ENCODE results near the gene NCF2.

NCF2 gene

DNA sequence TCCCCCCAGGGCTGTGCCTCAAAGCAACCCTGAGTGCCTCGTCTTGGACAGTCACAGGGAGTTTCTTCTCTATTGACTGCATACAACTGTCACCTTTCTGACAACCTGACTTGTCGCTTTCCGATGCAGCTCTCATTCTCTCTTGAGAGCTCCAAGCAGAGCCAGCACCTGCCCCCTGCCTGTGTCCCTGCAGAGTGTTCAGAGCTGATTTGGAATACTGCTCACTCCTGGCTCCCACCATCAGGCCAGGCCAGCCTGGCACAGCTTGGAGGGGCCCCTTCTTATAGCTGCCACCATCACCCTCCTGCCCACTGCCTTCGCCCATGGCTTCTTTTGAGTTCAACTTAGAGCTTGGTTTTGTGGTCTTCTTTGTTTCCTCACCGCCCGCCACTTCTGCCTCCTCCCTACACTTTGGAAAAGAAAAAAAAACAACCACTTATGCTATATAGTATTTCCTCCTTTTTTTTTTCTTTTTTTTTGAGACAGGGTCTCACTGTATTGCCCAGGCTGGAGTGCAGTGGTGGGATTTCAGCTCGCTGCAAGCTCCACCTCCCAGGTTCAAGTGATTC lies 12.3 kb downstream of the NCF2 start:
- DNase-seq (ENCODE audit: low read depth, low spot score) = no peak
- POLR2A ChIA-PET = no interaction called here
- no peak for TF ChIP-seq CTCF (IDR thresholded peaks at IDR 0.05; ENCODE audit: insufficient read depth, low read length, missing control alignments)
- CTCF ChIA-PET = interaction anchor here (0.8 to 3.4 kb wide), 4 partner anchors 8 to 297 kb away, joined by 3 to 18 read pairs (median 3); no protein-coding TSS in a partner anchor
- H3K4me3 ChIP-seq (ENCODE audit: low read depth, low read length) = no peak overlapping the region

GRCh38 chr1:183576537-183576936 lies 13.7 kb downstream of the NCF2 start:
- H3K4me3 ChIP-seq (ENCODE audit: low read depth, low read length) = no peak overlapping the region
- POLR2A ChIA-PET = no interaction called here
- CTCF ChIA-PET = interaction anchor here (1.1 kb wide), 1 partner anchor 11 kb away, joined by 3 read pairs; no protein-coding TSS in a partner anchor
- DNase-seq (ENCODE audit: low read depth, low spot score) = no peak
- no peak for TF ChIP-seq CTCF (IDR thresholded peaks at IDR 0.05; ENCODE audit: insufficient read depth, low read length, missing control alignments)

DNA sequence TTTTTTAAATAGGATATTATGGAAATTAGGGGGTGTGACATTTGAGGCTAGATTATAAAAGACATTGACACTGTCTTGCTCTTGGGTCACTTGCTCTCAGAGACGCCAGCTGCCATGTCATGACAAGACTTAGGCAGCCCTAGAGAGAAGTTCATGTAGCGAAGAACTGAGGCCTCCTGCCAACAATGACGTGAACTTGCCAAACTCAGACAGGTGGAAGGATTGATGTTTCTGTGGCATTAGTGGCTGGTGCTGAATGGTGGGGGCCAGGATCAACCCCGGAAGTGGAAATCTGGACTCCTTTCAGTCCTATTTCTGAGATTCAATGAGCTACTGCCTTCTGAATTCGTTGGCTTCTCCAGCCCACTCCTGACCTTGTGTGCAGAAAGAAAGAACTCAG lies 14.7 kb downstream of the NCF2 start:
- no peak for DNase-seq (ENCODE audit: low read depth, low spot score)
- POLR2A ChIA-PET = no interaction called here
- TF ChIP-seq CTCF (IDR thresholded peaks at IDR 0.05; ENCODE audit: insufficient read depth, low read length, missing control alignments) = no peak
- H3K4me3 ChIP-seq (ENCODE audit: low read depth, low read length) = no peak overlapping the region
- CTCF ChIA-PET = interaction anchor here (0.6 to 1.1 kb wide), 2 partner anchors 10 to 56 kb away, joined by 3 read pairs; no protein-coding TSS in a partner anchor

GRCh38 chr1:183572721-183573120 lies 17.5 kb downstream of the NCF2 start:
- no peak for DNase-seq (ENCODE audit: low read depth, low spot score)
- CTCF ChIA-PET = no interaction called here
- TF ChIP-seq CTCF (IDR thresholded peaks at IDR 0.05; ENCODE audit: insufficient read depth, low read length, missing control alignments) = no peak
- H3K4me3 ChIP-seq (ENCODE audit: low read depth, low read length) = no peak overlapping the region
- POLR2A ChIA-PET = interaction anchor here (0.7 kb wide), 1 partner anchor 8 kb away, joined by 3 read pairs; no protein-coding TSS in a partner anchor

- H3K4me3 ChIP-seq (ENCODE audit: low read depth, low read length) = no peak overlapping the region
- no peak for TF ChIP-seq CTCF (IDR thresholded peaks at IDR 0.05; ENCODE audit: insufficient read depth, low read length, missing control alignments)
- CTCF ChIA-PET = no interaction called here
- POLR2A ChIA-PET = interaction anchor here (0.6 to 0.7 kb wide), 2 partner anchors 9 to 60 kb away, joined by 3 to 4 read pairs; no protein-coding TSS in a partner anchor
- DNase-seq (ENCODE audit: low read depth, low spot score) = no peak
Observed at GRCh38 chr1:183571678-183572268, 18.5 kb downstream of the NCF2 start.

- ChIA-PET POLR2A (no interaction called here), CTCF (interaction anchor here (0.8 to 2.5 kb wide), 2 partner anchors 9 to 115 kb away, joined by 3 to 18 read pairs; no protein-coding TSS in a partner anchor)
- DNase-seq (ENCODE audit: low read depth, low spot score) = no peak
- no peak overlapping the region for H3K4me3 ChIP-seq (ENCODE audit: low read depth, low read length)
- no peak for TF ChIP-seq CTCF (IDR thresholded peaks at IDR 0.05; ENCODE audit: insufficient read depth, low read length, missing control alignments)
Observed at GRCh38 chr1:183570451-183570850, 19.8 kb downstream of the NCF2 start.

Measured in AG04449 (cell line).